Ovary (tissue), 3 donors: ENCODE results near the gene CACFD1.

Source experiments
- CTCF ChIP-seq, 3 donors: fragments of 450-650 bp in 2 of 3; fragments of 200-600 bp in 1 of 3; IDR thresholded peaks; one replicate each; pipeline versions ENCODE4 v1.5.1 to v1.8.0; 2016 to 2022; ENCODE audit warnings: antibody characterized with exemption in 3 of 3, mild to moderate bottlenecking in 1 of 3
- EP300 ChIP-seq: sonication (generic); formaldehyde crosslinking; IDR thresholded peaks from one replicate; pipeline ENCODE4 v1.6.1; 2017; ENCODE audit warnings: antibody characterized with exemption
- POLR2A ChIP-seq: fragments of 450-650 bp; IDR thresholded peaks from one replicate; pipeline ENCODE4 v1.6.1; 2017; ENCODE audit warnings: antibody characterized with exemption, mild to moderate bottlenecking, moderate library complexity
- donor health status: DM: no; HTN: no; CAD: no.

GRCh38 chr9:133476941-133477340 is 17.2 kb downstream of the CACFD1 start:
- TF ChIP-seq CTCF (IDR thresholded peaks at IDR 0.05) (no peak), POLR2A (no peak), EP300 (no peak)
